CD4-positive, alpha-beta T cell treated with Interleukin-6 for 4 hours (primary cell): ENCODE data around the gene INAVA.

Source experiments
- DNase-seq: peaks from one replicate; pipeline ENCODE4 v3.0.0-alpha.2; 2020; ENCODE audit warnings: mixed read lengths

Gene INAVA

DNA sequence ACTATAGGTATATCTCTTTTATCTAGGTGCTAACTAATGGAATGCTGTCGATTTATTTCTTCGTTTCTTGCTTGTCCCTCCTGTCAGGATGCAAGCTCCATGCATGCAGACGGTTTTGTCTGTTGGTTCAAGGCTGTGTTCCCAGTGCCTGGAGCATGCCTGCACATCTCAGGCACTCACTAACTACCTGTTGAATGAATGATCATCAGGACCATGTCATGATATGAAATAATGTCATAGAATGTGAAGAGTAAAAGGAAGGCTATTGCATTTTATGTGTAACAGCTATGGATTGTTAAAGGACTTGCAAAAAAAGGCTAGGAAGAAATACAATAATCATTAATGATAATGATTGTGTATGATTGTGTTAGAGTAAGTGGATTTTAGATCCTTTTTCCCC, 17.7 kb upstream of the INAVA start:
- no peak for DNase-seq

DNA sequence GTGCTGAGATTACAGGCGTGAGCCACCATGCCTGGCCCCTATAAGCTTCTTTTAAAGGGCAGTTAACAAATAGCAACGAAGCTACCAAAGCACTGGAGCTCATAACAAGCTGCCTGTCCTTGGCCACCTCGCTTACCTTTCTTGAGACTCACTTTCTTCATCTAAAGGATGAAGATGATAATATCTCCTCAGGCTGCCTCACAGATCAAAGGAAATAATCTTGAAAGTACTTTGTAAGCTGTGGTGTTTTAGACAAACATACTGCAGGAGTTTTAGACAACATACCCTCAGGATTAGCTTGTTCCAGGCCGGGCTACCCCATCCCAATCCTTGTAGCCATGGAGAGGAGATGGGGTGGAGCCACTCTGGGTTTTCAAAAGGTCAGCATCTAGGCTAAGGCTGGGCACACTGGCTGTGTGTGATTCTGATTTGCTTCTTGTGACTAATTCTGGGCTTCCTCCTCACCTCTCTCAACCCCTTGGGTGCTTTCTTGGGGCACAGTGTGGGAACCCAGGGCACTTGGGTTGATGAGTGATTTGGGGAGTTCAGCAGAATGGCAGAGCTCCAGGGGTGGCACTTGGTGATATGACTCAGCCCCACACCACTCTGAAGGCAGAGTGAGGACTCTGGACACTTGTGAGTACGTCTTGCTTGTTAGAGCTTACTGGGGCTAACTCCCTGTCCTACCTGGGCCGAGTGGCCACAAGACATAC, 16.7 kb upstream of the INAVA start:
- peak; percentile 67 for DNase-seq

DNA sequence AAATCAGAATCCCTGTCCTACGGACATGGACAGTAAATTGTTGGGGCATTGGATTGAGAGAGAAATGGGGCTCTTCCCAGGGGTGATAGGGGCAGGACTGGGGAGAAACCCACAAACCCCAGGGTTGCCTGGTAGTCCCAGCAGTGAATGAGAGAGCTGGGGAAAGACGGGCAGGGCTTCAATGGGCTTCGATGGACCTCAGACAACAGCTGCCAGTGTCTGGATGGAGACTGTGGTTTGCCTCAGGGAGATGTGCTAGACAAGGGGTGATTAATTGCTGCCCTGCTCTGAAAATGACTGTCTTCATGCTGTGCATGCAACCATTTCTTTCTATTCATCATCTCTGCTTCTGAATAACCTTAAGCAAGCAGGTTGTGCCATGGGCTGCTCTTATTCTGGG, 14.5 kb upstream of the INAVA start:
- DNase-seq: peak; percentile 21

DNA sequence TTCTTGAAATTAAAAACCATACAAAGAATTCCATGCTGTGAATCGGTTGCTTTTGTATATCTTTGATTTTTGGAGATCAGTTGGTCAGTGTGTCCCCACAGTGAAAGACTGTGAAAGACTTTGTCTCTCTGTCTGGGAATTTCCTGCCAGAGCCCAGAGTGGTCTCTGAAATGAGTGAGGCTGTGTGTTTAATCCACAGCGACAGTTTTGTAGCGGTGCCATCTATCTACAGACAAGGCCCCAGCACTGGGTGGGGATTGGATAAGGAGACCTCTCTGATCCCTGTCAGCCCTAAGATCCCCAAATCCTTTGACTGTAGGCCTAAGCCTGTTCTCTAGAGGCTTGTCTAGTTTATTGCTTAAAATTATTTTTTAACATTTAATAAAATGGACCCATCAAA, 11.6 kb upstream of the INAVA start:
- no peak for DNase-seq

DNA sequence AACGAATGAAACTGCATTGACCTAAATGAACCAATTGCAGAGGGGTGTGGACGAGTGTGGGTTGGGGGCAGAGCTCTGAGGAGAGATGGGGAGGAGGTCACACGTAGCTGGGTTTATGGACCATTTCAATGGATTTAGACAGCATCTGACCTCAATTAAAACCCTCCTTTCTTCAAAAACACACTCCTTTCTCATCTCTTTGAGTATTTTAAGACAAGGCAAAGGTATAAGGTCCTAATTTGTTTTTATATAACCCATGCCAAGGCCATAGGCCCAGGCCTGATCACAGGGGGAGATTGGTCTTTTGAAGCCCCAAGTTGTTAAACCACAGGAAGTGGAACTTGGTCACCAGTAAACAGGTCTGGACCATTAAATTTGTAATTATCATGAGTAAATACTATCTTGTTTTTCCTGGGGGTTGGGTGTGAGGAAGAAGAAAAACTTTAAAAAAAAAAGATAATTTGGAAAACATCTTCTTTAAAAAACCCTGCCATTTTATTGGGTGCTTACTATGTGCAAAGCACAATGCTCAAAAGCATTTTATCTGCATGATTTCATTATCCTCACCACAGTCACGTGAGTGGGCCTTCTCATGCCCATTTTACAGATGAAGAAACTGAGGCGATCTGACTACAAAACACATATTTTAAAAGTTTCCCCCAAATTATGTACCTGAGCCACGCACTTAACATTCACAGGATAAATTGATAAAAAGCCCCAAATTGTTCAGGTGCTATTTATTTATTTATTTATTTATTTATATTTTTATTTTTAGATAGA, 8.9 kb upstream of the INAVA start:
- no peak for DNase-seq

DNA sequence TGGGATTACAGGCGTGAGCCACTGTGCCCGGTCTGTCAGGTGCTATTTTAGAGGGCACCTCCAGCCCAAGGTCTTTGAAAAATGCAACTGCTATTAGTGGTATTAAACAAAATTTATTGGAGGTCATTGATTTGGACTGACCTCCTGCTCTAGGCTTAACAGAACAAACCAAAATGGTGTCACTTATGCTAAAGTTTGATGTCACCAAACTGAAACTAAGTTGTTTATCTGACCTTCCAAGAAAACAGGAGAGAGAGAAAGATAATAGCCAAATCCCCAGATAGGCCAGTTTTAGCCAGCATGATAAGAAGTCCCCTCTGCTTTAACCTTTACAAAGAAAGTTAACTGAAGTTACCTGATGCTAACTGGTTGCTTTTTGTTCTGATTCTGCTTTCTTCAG, 8.1 kb upstream of the INAVA start:
- no peak for DNase-seq

DNA sequence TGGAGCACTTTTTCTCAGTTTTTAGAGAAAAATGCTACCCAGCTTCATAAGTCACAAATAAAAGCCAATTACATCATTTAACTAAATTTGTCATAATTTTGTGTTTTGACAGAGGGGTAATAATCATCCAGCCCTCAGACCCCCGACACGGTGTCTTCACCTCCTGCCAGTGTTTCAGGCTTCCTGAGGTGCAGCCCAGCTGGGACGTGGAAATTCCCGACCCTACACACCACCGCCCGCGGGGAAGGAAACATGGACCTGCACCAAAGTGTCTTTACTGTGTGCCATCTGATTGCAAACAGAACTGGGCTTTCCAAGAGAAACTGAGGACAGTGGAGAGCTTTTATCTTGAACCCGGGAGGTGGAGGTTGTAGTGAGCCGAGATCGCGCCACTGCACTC, 7.7 kb upstream of the INAVA start:
- DNase-seq: no peak

DNA sequence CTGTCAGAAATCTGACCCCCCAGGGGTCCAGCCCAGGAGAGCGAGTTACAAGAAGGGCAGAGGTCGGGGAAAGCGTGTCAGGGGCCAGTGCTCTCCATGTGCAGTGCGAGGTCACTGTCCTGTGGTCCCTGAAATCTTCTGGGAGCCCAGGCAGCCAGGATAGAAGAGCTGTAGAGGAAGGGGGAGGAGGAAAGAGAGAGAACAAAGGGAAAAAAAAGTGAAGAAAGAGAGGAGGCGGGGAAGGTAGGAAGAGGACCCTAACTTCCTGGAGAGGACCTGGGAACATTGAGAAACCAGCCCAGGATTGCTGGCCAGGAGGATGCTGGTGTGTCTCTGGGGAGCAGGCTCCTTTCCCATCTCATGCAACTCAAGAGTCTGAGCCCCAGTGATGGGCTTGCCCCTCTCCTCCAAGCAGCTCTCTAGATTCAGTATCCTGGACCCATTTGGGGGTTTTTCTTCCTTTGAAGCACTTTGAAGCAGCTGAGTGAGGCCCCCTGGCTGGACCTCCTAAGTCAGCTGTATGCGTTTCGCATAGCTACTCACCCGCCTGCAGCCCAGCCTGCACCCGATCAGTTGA, 6.8 kb upstream of the INAVA start:
- no peak for DNase-seq

DNA sequence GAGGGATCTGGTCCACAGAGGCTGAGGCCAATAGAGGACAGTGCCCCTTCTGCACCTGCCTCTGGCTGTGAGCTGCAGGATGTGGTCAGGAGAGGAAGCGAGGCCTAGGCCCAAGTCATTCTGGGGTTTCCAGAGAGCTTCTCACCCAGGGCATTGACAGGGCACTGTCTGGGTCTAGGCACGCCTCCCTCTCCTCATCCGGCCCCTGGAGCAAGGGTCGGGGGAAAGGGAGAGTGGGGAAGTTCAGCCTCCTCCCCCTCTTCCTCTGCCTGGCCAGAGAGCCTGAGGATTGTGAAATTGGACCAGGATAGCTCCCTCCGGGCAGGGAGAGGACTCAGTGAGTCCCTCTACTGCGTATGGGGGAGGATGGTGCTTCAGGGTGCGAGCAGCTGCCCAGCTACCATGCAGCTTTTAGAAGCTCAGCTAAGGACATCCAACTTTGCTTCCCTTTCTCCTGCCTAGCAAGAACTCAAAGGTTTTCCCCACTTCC, 6.3 kb upstream of the INAVA start:
- peak; percentile 64 for DNase-seq

DNA sequence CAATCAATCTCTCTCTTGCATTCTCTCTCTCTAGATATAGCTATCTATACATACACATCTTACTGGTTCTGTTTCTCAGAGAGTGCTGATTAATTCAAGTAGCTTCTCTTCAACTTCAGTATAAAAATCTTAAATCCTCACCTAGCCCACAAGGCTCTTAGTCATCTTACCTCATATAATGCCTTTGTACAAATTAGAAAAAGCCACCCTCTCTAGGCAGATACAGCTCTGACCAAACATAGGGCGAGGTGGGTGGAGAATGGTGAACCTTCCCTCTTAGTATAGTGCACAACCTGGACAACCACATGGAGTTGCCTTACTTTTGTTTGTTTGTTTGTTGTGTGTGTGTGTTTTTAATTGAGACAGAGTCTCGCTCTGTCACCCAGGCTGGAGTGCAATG, 5.1 kb upstream of the INAVA start:
- no peak for DNase-seq

DNA sequence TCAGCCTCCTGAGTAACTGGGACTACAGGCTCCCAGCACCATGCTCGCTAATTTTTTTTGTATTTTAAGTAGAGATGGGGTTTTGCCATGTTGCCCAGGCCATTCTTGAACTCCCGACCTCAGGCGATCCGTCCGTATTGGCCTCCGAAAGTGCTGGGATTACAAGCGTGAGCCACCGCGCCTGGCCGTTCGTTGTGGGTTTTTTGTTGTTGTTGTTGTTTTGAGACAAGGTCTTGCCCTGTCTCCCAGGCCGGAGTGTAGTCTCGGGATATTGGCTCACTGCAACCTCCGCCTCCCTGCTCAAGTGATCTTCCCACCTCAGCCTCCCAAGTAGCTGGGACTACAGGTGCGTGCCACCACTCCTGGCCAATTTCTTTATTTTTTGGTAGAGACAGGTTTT, 4.7 kb upstream of the INAVA start:
- DNase-seq: no peak

DNA sequence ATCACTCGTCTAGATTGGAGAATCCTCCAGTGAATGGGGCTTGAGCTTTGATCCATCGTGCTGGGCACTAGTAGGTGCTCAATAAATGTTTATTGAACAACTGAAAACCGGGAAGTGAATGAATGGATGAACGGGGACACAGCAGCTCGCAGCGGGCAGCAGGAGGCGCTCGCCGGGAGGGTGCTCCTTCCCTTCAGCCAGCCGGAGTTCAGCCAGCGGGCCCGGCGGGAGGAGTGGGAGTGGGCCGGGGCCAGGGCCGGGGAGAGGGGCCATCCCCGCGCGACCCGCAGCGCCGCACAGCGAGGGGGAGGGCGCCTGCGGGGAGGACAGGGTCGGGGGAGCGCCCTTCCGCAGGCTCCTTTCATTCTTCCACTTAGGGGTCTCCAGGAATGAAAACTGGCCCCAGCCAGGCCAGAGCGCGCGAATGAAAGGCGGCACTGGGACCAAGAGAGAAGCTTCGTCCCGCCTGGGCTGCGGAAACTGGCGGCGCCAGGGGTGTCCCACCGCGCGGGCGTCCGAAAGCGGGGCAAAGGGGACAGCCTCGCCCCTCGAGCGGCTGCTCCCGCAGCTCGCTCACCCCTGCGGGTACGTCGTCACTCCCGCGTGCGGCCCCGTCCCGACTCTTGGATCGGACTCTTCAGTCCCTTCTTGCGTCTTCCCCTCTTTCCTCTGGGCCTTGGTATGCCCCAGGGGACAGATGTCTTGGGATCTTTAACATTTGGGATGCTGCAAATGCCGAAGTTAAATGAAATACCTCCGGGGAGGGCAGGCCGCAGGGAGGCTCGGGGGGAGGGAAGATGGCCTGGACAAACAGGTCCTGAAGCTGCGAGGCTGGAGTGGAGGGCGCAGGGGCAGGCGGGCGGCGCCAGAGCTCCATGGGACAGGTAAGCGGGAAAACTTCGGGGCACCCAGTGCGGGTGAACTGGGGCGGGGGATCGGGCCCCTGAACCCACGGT, 3.6 kb upstream of the INAVA start:
- peak; percentile 50 for DNase-seq

DNA sequence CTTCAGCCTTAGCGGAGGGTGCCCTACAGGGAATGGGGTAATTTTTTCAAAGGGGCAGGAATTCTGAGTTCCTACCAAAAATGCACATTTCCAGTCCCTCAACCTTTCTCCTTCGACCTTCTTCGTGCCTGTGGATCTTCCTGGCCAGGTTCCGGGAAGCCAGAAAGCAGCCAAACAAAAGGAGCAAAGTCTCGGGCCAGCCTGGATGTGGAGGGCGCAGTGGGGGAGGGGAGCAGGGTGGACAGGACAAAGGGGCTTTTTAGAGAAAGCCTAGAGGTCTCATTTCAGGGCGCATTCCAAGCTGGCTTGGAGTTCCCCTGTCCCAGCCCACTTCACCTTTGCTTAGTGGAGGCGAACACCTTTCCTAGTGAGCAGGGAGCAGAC, 2.9 kb upstream of the INAVA start:
- DNase-seq: no peak

DNA sequence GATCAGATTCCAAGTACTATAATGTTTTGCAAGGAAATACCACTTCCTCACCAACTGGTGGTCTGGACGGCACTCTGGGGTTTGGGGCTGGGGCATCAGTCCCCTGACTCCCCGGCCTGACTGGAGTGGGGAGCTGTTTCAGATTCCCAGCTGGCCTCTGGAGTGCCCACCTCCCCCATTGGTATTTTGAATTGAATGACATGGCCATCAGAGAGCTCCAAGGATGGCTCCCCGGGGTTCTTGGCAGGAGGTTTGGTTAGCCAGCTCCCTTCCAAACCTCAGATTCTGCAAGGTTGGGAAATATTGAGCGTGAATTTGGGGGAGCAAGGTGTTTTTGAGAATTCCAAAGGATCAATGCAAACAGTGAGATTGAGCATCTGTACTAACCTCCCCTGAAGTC, 2.2 kb upstream of the INAVA start:
- no peak for DNase-seq

DNA sequence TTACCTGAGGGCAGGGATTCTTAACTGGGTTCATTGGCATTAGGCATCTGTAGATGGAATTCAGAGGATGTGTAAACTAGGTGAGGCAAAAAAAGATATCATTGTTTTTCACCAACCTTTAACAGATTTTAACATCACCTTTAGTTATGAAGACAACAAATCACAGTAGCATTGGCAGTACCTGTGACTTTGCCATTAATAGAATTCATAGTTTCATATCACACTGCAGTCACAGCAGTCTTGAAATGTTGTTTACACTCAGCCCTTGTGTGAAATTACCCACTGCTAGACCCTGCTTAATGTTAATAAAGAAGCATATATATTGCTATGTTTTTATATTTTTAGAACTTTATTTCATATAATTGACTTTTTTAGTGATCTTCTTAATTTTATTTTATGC, 1.7 kb upstream of the INAVA start:
- DNase-seq: no peak

DNA sequence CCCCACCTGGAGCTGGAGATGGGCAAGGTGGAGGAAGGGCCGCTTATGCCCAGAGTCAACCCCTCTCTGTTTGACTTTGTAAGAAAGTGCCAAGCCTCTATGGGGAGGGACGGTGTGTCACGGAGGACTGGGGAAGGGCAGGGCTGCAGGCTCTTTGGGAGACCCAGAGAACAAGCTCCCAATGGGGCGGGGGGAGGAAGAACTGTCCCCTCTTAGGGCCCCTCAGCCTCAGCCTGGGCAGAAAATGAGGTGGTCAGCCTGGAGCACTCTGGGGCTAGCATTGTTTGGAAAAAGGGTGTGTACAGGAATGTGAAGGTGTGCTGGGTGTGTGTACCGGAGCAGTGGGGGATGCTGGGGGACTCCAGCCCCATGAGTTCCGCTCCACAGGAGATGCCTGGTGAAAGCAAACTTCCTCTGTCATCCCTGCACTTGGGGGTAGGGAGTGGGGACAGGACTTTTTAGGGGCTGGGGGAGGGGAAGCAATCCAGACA, 1.2 kb upstream of the INAVA start:
- no peak for DNase-seq

DNA sequence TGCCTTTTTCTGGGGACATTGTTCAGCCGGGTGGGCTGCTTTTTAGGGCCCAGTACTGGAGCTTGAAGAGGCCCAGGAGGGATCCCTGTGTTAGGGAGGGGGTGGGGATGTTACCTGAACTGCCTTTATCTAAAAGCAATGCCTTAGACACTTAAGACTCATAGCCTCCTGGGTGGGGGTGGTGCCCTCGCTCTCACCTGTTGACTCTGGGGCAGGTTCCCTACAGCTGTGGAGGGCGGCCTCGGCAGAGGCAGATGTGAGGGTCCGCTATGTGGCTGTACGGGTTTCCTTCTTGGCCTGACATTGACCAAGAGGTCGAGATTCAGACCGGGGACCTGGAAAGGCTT, 716 bp downstream of the INAVA start:
- no peak for DNase-seq

DNA sequence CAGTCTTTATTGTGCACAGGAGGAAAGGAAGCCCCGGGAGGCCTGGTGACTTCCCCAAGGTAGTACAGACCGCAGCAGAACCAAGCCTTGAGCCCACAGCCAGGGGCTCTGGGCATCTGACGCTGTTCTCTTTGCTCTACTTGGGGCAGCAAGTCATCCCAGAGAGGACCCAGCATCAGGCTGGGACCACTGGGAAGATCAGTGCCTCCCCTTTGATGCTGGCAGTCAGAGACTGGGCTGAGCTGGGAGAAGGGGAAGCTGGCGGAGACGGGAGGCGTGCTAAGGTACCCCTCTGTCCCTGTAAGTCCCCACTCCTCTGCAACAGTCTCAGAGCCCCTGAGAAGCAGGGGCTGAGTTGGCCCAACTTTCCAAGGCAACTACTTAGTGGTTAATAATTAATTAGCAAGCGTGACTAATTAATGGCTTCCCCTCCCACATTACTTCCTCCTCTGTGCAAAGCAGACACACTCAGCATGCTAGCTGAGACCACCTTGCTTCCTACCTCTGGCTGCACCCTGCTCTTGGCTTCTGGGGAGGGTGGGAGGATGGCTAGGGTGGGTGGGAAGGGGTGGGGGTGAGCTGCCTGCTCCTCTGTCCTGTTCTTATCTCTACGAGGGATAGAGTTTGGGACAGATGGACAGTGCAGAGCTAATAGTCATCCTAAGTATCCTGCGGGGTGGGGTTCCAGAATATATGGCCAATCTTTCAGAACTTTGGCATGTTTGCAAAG, 1.3 kb downstream of the INAVA start:
- DNase-seq: no peak

DNA sequence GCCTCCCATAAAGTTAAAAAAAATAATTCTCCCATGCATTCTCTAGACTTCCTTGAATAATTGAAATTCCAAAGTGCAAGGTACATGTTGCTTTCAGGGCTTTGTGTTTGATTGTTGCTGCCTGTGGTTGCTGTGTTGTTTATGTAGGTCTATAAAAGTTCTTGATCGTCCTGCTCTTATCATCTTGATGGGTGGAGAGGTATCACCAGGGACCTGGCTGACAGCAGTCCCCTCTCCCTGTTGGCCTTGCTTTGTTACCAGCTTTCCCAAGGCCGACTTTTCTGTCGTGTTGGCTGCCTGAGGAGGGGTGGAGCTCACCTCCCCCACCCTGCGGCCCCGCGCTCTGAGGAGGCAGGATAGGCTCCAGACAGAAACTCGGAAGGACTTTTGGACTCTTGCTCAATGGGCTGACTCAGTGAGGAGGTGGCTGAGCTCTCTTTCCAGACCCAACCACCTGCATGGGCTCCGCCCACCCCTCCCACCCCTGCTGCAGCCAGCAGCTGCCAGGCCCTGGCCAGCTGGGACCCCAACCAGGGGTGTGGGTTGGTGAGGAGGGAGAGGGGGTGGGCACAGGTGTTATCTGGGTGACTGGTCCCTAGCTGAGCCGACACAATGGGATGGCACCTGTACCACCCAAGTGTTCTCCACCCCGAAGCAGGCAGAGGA, 2.0 kb downstream of the INAVA start:
- no peak for DNase-seq

DNA sequence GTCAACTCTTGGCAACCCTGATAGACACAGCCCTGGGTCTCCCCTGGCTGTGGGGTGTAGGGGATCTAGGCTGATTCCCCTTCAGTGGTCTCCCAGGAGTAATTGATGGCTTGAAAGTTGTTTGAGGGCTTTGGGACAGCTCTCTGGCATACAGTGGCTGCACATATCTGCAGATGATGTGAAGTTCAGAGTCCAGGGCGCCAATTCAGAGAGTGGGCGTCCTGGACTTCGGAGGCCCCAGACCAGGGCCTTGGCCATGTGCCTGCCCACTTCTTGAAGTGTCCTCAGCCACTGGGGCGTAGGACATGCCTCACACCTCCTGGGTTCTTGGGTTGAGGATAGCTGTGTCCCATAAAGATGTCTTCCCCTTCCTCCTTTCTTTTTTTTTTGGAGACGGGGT, 2.6 kb downstream of the INAVA start:
- no peak for DNase-seq

DNA sequence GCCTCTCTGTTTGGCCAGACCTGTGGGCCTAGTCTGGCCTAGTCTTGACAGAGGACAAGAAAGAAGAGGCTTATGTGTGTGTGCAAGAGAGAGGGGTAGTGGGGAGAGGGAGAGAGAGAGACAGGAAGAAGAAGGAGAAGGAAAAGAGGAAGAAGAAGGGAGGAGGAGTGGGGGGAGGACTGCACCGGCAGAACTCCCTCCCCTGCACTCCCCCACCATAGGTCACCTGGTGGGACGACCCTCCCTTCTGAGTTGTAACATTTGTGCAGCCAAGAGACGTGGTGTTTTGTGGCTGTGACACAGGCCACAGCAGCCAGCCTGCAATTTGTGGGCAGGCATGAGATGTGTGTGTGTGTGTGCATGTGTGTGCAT, 4.3 kb downstream of the INAVA start:
- DNase-seq: no peak

DNA sequence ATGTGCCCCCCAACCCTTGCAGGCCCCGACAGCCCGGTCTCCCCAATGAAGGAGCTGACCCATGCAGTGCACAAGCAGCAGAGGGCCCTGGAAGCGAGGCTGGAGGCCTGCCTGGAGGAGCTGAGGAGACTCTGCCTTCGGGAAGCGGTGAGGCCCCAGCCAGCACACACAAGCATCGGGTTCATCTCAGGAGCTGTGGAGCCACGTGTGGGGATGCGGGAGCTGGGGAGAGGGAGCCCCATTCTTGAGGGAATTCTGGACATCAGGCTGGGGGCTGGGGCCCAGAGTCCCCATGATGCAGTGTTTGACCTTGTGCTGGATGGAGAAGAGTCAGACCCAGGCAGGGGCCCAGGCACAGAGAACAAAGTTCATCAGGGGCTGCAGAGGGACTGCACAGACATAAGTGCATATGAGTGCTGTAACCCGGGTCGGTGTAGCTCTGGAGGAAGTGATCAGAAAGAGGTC, 4.8 kb downstream of the INAVA start:
- DNase-seq: no peak
